Karpas-422 (cell line): ENCODE results near the gene CNTFR. TPM values are rescaled to one million over a fixed set of nuclear protein-coding genes. Genes with fewer than 3 reads are reported as not detected.

Experiments used
- DNase-seq: peaks from one replicate; pipeline ENCODE4 v3.0.0-alpha.2; 2015
- H2AFZ ChIP-seq: fragments of 200-600 bp; sonication (generic); 2 replicates; pipeline ENCODE4 v1.6.1; 2014; ENCODE audit warnings: antibody characterized with exemption, low read length, mixed read lengths
- H3K27ac ChIP-seq: fragments of 200-600 bp; sonication (generic); 2 replicates; pipeline ENCODE4 v1.5.1; 2014; ENCODE audit warnings: mild to moderate bottlenecking, low read length, moderate library complexity
- H3K27me3 ChIP-seq: fragments of 200-600 bp; sonication (generic); 2 replicates; pipeline ENCODE4 v1.6.1; 2014; ENCODE audit warnings: low read length, mixed read lengths
- H3K36me3 ChIP-seq: fragments of 200-600 bp; sonication (generic); 2 replicates; pipeline ENCODE4 v1.6.1; 2014; ENCODE audit warnings: low read length, mixed read lengths; ENCODE audit not compliant: insufficient read depth
- H3K4me1 ChIP-seq: fragments of 200-600 bp; sonication (generic); 2 replicates; pipeline ENCODE4 v1.6.1; 2014; ENCODE audit warnings: mild to moderate bottlenecking, low read length, mixed read lengths
- H3K4me2 ChIP-seq: fragments of 200-600 bp; sonication (generic); 2 replicates; pipeline ENCODE4 v1.6.1; 2014; ENCODE audit warnings: low read length, low read depth, mild to moderate bottlenecking; ENCODE audit not compliant: poor library complexity, severe bottlenecking
- H3K4me3 ChIP-seq: fragments of 200-600 bp; sonication (generic); 2 replicates; pipeline ENCODE4 v1.5.1; 2014; ENCODE audit warnings: mild to moderate bottlenecking, antibody characterized with exemption, low read length, mixed read lengths
- H3K79me2 ChIP-seq: fragments of 200-600 bp; sonication (generic); 2 replicates; pipeline ENCODE4 v1.6.1; 2014; ENCODE audit warnings: mild to moderate bottlenecking, low read length, mixed read lengths
- H3K9ac ChIP-seq: fragments of 200-600 bp; sonication (generic); 2 replicates; pipeline ENCODE4 v1.6.0; 2014; ENCODE audit warnings: low read length
- H3K9me2 ChIP-seq: fragments of 200-600 bp; sonication (generic), shearing (Covaris generic); replicated peaks from 2 replicates; pipeline ENCODE4 v1.6.0; 2014; ENCODE audit warnings: mild to moderate bottlenecking, low read length, moderate library complexity; ENCODE audit not compliant: insufficient read depth
- H3K9me3 ChIP-seq: fragments of 300-700, 200-600 bp; sonication (generic); 2 replicates; pipeline ENCODE4 v1.6.1; 2014; ENCODE audit warnings: low read length, mixed read lengths
- H4K20me1 ChIP-seq: fragments of 200-600 bp; sonication (generic); 2 replicates; pipeline ENCODE4 v1.6.1; 2014; ENCODE audit warnings: mild to moderate bottlenecking, antibody characterized with exemption, low read length, low read depth; ENCODE audit not compliant: insufficient read depth
- total RNA-seq: library from RNA; depleted of rRNA; stranded (reverse); fragments of >200 nt; shearing (Covaris generic); gene quantifications from 2 replicates; pipeline ENCODE4 v1.2.3, GENCODE V29; 2014; ENCODE audit warnings: low replicate concordance

Gene CNTFR
- total RNA-seq, 1 experiment from 2014 or later, result not detected

DNA sequence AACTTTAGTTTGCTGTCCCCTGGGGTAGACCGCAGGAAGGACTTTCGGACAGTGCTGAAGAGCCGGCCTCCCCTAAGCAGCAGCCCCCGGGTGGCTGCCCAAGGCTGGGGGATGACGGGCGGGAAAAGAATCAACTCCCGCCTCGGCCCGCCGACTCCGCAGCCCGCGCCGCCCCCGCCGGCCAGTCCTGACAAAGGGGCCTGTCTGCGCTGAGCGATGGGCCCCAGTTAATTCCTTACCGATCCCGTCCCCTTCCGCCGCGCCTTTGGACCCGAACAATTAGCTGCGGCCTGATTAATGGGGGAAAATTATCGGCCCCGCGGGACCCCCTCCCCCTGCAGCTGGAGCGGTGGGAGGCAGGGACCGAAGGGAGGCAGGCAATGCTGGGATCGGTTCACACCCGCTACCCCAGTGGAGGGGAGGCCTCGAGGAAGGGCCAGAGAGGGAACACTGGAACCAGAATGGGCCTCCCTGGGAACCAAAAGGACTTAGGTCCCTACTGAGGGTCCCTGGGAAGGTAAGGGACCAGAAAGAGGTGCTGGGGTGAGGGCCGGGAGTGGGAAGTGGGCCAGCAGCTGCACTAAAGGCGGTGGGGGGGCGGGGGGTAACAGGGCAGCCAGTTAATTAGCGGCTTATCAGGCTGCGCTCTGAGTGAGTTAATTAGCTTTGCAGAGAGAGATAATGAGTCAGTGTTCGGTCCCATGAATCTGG is 35.1 kb upstream of the CNTFR start:
- H3K9me3 ChIP-seq, result no peaks in the 10 kb centered on the region
- no peak overlapping the region for H3K4me3 ChIP-seq
- no peaks in the 10 kb centered on the region for H4K20me1 ChIP-seq
- peaks cover 5% of the 10 kb centered on the region for H3K79me2 ChIP-seq
- H3K9ac ChIP-seq, result no peak overlapping the region
- no peaks in the 10 kb centered on the region for H3K9me2 ChIP-seq
- DNase-seq, result no peak
- H3K27me3 ChIP-seq, result 0 out of 2 replicates have a peak, but pooled peaks cover 4% of the 10 kb centered on the region
- no peak overlapping the region for H2AFZ ChIP-seq
- H3K4me1 ChIP-seq, result peaks cover 15% of the 10 kb centered on the region
- no peak overlapping the region for H3K27ac ChIP-seq
- no peak overlapping the region for H3K4me2 ChIP-seq
- H3K36me3 ChIP-seq, result no peaks in the 10 kb centered on the region

DNA sequence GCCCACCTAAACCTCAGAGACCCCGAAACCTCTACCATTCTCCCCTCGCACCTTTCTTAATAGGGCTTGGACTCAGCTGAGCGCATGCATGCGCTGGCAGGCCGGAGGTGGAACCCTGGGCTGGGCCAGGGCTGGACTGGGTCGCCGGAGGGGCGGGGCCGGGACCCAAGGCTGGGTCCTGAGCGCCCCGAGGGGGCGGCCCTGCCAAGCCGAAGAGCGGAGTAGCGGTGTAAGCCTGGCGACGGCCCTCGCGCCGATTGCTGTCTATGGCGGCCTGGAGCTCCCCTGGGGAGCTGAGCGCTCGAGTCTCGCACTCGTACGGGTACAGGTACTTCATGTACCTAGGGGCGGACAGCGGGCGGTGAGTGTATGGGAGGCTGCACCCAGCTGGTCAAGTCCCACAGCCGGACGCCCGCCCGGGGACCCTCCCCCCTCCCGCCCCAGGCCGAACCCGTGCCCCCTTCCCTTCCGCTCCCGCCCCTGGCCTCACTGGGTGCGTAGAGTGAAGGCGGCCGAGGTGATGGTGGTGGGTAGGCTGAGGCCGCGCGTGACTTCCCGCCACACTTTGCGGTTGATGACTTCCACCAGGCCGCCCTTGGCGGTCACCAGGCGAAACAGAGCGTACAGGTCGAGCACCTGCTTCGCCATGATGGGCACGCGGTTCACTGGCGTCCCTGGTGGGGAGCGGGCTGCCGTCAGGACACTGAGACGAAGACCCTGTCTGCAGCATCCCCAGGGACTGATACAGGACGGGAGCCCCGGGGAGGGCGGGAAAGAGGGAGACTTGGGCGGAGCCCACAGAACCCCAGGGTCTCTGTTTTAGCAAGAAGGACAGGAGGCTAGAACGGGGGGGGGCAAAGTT is 34.1 kb upstream of the CNTFR start:
- no peaks in the 10 kb centered on the region for H3K9me3 ChIP-seq
- no peaks in the 10 kb centered on the region for H3K9me2 ChIP-seq
- H3K4me2 ChIP-seq, result no peak overlapping the region
- no peaks in the 10 kb centered on the region for H3K36me3 ChIP-seq
- no peak overlapping the region for H2AFZ ChIP-seq
- no peak overlapping the region for H3K4me3 ChIP-seq
- H3K9ac ChIP-seq, result no peak overlapping the region
- peaks cover 15% of the 10 kb centered on the region for H3K79me2 ChIP-seq
- no peak overlapping the region for H3K27ac ChIP-seq
- no peak for DNase-seq
- H3K27me3 ChIP-seq, result 0 out of 2 replicates have a peak, but pooled peaks cover 4% of the 10 kb centered on the region
- H4K20me1 ChIP-seq, result no peaks in the 10 kb centered on the region
- H3K4me1 ChIP-seq, result peaks cover 19% of the 10 kb centered on the region

DNA sequence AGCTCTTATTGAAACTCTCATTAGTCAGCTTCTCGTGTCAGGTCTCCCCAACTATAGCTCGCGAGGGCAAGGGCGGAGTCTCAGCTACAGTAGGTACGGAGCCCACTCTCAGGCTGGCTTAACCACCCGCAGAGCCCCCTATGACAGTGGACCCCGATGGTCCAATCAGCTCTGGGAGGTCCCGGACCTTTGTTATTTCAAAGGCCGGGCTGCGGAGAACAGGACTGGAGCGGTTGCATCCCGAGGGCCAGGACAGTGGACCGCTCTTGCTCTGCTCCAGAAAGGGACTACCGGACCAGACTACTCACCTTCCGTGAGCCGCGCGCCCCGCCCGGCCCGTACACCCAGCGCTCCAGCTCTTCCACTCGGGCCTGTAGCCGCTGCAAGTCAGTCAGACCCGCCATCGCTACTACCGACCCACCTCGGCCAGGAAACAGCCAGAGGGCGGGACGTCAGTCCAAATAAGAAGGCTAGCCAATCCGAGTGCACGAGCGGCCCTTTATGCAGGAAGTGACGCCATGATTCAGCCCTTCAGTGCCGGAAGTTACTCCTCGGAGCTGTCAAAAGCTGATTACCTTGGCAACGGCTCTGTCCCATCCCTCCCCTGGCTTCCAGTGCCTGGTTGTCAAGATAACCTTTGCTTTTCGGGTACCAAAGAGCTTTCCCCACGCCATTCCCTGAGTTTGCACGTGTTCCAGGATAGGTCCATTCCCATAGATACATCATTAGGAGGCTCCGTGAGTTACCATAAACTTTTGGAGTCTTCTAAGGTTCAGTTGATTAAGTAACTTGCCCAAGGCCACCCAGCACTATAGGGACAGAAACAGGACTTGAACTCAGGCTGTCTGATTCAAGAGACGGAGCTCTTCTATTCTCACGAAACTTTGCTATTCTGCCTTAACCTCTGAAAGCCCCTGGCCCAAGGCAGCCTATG is 30.8 kb upstream of the CNTFR start, which contains the start of gene DCTN3:
TSS of gene DCTN3 (minus strand) at position 435 of the 934 bp plus-strand sequence. CDS start at position 404, 31 bp downstream.
- Histone ChIP-seq H3K27me3 (no peaks in the 10 kb centered on the region), H4K20me1 (no peaks in the 10 kb centered on the region), H3K4me2 (peak within 1 kb of the TSS; percentile 86), H3K9ac (peak within 1 kb of the TSS; percentile 86), H3K9me2 (no peaks in the 10 kb centered on the region), H3K4me3 (peak within 1 kb of the TSS; percentile 91), H3K9me3 (no peaks in the 10 kb centered on the region), H3K27ac (no peak within 1 kb of the TSS), H2AFZ (peak within 1 kb of the TSS; percentile 78; the same call in 1 of the 2 replicates), H3K79me2 (peaks cover 16% of the 10 kb centered on the region), H3K4me1 (peaks cover 17% of the 10 kb centered on the region), H3K36me3 (no peaks in the 10 kb centered on the region)
- DNase-seq, result peak; percentile 98

DNA sequence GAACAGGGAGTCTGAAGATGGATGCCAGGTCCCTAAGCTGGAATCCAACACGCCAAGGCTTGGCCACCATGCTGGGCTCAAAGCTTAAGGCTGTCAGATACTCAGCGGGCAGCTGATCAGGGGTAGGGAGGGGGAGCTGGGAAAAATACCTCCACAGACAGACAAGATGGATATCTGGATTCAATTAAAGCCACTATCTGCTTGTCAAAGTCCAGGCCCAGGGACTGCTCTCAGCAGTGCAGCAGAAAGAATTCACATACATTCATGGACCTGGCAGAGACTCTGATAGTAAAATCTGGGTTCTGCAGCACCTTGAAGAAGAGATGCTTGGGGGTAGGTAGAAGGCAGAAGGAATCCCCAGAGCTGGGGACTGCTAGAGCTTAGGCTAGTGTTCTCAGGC is 25.6 kb upstream of the CNTFR start:
- Histone ChIP-seq H4K20me1 (no peaks in the 10 kb centered on the region), H3K9me3 (no peaks in the 10 kb centered on the region), H3K4me1 (peaks cover 36% of the 10 kb centered on the region), H3K79me2 (peaks cover 28% of the 10 kb centered on the region), H2AFZ (no peak overlapping the region), H3K4me3 (no peak overlapping the region), H3K9ac (no peak overlapping the region), H3K9me2 (no peaks in the 10 kb centered on the region), H3K4me2 (no peak overlapping the region), H3K27ac (no peak overlapping the region), H3K36me3 (no peaks in the 10 kb centered on the region), H3K27me3 (no peaks in the 10 kb centered on the region)
- no peak for DNase-seq

DNA sequence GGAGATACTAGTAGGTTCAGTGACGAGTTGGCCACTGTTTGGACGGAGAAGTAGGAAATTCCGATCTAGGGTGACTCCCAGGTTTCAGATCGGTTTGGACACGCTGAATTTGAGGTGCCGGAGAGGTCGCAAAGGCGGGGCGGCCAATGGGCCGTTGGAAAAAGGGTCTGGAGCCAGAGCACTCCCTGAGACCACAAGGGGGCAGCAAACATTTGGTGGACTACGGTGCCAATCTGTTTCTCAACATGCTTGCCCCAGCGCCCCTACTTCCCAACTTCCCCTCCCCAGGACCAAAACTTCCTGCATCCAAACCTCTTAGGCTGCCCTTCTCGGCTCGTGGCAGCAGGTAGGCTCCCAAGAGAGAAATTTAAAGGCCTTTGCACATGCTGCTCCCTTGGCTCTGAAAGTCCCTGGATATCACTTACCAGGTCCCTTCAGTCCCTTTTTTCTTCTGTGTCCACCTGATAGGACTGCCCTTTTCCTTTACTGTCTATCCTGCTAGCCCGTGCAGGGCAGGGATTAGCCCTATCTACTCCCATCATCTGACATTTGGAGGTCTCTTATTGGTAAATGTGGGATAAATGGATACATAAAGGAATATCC is 23.4 kb upstream of the CNTFR start:
- peak overlapping the region; percentile 100 for H3K4me3 ChIP-seq
- peaks cover 24% of the 10 kb centered on the region for H3K4me1 ChIP-seq
- H3K9me2 ChIP-seq, result no peaks in the 10 kb centered on the region
- H4K20me1 ChIP-seq, result no peaks in the 10 kb centered on the region
- peak overlapping the region; percentile 99 for H3K9ac ChIP-seq
- H3K4me2 ChIP-seq, result peak overlapping the region; percentile 95
- H3K79me2 ChIP-seq, result peaks cover 12% of the 10 kb centered on the region
- peak; percentile 94 for DNase-seq
- 0 out of 2 replicates have a peak overlapping the region, but pooled peaks have one; percentile 31 for H2AFZ ChIP-seq
- H3K36me3 ChIP-seq, result no peaks in the 10 kb centered on the region
- H3K27ac ChIP-seq, result 0 out of 2 replicates have a peak overlapping the region, but pooled peaks have one; percentile 40
- no peaks in the 10 kb centered on the region for H3K27me3 ChIP-seq
- no peaks in the 10 kb centered on the region for H3K9me3 ChIP-seq

DNA sequence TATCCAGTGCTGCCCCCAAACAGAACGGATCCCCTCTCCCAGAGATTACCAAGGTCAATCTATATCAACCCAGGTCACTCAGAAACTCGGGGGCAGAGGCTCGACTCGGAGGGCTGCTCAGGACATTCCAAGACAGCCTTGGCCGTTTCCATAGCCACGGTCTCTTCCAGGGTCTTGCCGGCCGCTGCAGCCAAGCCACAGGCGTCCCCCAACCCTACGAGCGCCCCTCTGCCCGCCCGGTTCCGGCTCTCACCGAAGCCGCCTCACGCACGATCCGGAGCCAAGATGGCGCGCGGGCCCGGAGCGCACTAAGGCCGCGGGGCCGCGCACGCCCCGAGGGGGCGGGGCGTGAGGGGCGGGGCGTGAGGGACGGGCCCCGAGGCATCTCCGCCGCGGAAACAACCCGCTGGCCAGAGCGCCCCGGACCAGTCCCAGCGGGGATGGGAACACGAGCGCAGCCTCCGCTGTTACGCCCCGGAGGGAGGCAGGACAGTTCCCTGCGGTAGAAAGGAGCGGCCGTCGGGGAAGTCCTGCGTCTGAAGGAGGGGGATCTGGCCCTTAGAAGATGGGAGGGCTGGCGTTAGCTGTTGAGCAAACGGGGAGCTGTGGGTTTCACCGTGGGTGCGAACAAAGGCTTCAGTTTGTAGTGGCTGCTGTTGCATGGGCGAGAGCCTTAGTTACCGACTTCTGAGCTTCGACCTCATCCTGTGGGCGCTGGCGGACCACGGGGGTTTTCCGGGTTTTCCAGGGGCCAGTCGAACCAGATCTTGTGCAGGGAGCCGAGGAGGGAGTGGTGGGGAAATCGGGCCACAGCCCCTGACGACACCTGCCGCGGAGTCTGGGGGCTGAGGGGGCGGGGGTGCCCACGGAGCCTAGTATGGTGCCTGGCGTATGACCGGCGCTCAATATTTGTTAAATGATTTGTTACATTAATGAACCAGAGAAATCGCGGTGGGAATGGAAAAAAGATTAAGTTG is 22.6 kb upstream of the CNTFR start, which contains the start of gene RPP25L:
TSS of gene RPP25L (minus strand) at position 287 of the 977 bp plus-strand sequence. CDS start 801 bp downstream, outside the sequence.
- peaks cover 24% of the 10 kb centered on the region for H3K4me1 ChIP-seq
- DNase-seq, result peak; percentile 96
- peak within 1 kb of the TSS; percentile 40; the same call in 1 of the 2 replicates for H3K27ac ChIP-seq
- H3K9me3 ChIP-seq, result no peaks in the 10 kb centered on the region
- H3K4me2 ChIP-seq, result peak within 1 kb of the TSS; percentile 95
- H3K36me3 ChIP-seq, result no peaks in the 10 kb centered on the region
- H3K4me3 ChIP-seq, result peak within 1 kb of the TSS; percentile 100
- no peaks in the 10 kb centered on the region for H4K20me1 ChIP-seq
- peaks cover 12% of the 10 kb centered on the region for H3K79me2 ChIP-seq
- peak within 1 kb of the TSS; percentile 99 for H3K9ac ChIP-seq
- no peaks in the 10 kb centered on the region for H3K9me2 ChIP-seq
- peak within 1 kb of the TSS; percentile 31 for H2AFZ ChIP-seq
- no peaks in the 10 kb centered on the region for H3K27me3 ChIP-seq
